COLO668 (cell line): ENCODE results near the gene TM4SF18.

Experiments used
- DNase-seq: peaks from one replicate; lab custom pipeline; 2025; ENCODE audit not compliant: unreplicated experiment; lab: John Stamatoyannopoulos, UW

TM4SF18 gene

DNA sequence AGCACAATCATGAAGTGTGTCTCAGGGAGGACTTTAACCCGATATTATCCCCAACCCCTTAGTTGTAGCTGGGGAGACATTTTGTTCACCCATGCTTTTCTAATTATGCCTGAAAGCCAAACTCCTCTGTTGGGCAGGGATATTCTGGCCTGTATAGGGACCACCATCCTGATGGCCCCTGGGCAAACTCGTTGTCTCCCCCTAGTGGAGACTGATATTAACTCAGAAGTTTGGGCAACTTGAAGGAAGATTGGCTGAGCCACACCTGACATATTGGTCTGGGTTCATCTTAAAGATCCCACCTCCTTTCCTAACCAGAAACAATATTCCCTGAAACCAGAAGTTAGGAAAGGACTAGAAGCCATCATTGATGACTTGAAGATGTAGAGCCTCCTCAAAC, 42.3 kb downstream of the TM4SF18 start:
- no peak for DNase-seq

- no peak for DNase-seq
Observed at GRCh38 chr3:149288655-149289054, 44.8 kb downstream of the TM4SF18 start.

GRCh38 chr3:149284034-149284433, 49.4 kb downstream of the TM4SF18 start:
- no peak for DNase-seq

GRCh38 chr3:149283401-149283800, 50.0 kb downstream of the TM4SF18 start:
- no peak for DNase-seq

GRCh38 chr3:149282836-149283235, 50.6 kb downstream of the TM4SF18 start:
- no peak for DNase-seq

- no peak for DNase-seq
Observed at GRCh38 chr3:149282322-149282721, 51.1 kb downstream of the TM4SF18 start.

- no peak for DNase-seq
Observed at GRCh38 chr3:149280671-149281349, 52.6 kb downstream of the TM4SF18 start.

DNA sequence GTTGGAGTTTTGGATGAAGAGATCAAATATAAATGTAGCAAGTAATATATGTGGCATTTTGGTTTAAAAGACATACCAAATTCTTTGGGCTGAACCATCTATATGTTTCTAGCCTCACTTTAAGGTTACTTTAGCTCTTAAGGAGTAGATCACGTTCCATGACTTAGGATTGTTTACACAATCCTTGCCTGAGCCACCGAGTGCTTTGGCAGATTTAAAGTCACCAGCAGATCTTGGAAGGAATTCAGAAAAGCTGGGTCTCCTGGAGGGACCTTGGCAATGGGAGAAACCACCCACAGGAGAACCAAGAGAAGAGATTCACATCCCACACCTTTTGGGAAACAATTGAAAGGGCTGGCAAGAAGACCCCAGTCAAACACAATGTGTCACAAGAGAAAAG, 54.5 kb downstream of the TM4SF18 start:
- no peak for DNase-seq

GRCh38 chr3:149277331-149277813, 56.1 kb downstream of the TM4SF18 start:
- DNase-seq, result peak; percentile 15

DNA sequence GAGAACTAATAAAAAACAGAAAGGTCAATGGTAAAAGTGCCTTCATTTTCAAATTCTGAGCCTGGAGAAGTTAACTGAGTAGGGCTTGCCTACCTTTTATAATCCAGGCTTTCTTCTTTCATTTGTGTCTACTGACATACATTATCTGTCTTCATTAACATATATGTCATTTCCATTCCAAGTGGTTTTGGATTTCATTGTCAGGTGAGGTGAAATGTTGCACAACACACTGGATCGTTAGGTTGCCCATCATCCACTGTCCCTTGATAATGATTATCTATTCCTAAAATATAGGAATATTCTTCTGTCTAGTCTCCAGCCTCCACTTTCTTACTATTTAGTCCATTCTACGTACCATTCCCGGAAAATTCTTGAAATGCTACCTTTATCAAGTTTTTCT, 56.8 kb downstream of the TM4SF18 start:
- DNase-seq, result no peak

GRCh38 chr3:149274220-149274619, 59.2 kb downstream of the TM4SF18 start:
- no peak for DNase-seq

- DNase-seq, result peak; percentile 17
Observed at GRCh38 chr3:149273096-149273751, 60.2 kb downstream of the TM4SF18 start.

DNA sequence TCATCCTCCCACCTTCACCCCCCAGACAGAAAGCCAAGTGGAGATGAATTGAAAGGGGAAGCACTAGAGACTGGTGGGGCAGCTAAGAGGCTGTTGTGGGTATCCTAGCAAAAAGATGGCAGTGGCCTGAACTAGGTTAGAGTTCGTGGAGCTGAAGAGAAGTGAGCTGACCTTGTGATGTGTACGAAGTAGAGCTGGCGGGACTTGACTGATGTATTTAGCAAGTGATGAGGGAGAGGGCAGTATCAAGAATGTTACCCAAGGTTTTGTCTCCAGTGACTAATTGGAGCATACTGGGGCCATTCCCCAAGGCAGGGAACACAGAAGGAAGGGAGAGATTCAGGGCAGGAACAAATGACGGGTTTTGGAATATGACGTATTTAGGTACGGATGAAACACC, 61.8 kb downstream of the TM4SF18 start:
- DNase-seq, result no peak

GRCh38 chr3:149270180-149270579, 63.3 kb downstream of the TM4SF18 start:
- DNase-seq, result no peak

- DNase-seq, result no peak
Observed at GRCh38 chr3:149269687-149270086, 63.7 kb downstream of the TM4SF18 start.
